GM18861 (cell line): Measurements from ENCODE around the gene TOLLIP.
A peak's percentile ranks its signal among the peaks of the same experiment; 100 is the strongest.

ENCODE experiments used
- ATAC-seq: cut with Tn5 transposase; IDR thresholded peaks from one replicate; pipeline ENCODE4 v1.9.1; 2021; ENCODE audit not compliant: unreplicated experiment

The TOLLIP gene

GRCh38 chr11:1317993-1318392, 8.6 kb upstream of the TOLLIP start:
- no peak for ATAC-seq

- no peak for ATAC-seq
Measured at GRCh38 chr11:1317432-1317831, 8.0 kb upstream of the TOLLIP start.

DNA sequence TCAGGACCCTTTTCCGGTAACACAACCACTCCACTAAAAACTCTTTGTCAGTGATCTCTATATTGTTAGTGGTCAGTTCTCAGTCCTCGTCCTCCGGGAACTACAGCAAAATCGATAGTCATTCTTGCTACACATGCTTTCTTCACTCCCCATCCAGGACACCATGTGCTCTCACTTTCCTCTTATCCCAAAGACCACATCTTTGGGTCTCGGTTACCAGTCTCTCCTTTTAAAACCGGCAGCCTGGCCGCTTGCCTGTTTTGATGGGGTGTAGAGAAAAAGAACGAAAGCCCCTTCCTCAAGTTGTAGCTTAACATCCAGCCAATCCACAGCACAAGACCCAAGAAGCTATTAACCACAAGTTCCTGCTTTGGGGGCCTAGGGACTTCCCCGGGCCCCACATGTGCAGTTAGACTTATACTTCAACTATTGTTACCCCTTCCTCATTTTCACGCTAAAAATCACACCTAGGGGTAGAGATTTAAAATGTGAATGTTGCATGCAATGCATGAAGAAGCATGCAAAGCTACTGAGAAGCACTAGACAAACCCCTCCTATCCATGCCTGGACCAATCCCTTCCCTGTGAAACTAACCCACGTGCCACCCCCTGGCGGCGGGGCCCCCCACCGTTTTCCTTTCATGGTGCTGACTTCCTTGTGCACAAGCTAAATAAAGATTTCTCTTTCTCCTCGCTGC, 1.5 kb upstream of the TOLLIP start:
- no peak for ATAC-seq

GRCh38 chr11:1310318-1310687, 871 bp upstream of the TOLLIP start:
- no peak for ATAC-seq

DNA sequence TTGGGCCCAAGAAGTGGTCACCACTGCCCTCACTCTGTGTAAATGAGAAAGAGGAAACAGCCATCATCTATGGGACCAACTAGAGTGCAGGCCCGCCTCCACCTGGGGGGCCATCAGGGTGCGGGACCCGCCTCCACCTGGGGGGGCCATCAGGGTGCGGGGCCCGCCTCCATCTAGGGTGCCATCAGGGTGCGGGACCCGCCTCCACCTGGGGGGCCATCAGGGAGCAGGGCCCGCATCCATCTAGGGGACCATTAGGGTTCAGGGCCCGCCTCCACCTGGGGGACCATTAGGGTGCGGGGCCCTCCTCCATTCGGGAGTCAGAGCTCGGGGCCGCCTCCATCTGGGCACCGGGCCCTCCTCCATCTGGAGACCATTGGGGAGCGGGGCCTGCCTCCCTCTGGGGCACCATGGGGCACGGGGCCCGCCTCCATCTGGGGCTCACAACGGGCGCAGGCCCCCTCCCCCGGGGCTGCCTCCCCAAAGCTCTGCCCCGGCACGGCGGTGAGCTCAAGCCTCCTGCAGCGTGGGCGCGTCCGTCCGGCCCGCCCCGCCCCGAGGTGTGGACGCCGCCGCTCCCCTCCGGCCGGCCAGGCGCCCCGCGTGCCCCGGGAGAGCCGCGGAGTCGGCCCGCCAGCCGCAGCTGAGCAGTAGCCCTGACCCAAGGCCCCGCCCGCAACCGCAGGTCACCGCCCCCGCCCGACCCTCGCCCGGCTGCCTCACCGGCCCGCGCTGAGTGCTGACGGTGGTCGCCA, 512 bp downstream of the TOLLIP start:
- ATAC-seq: peak; percentile 30

DNA sequence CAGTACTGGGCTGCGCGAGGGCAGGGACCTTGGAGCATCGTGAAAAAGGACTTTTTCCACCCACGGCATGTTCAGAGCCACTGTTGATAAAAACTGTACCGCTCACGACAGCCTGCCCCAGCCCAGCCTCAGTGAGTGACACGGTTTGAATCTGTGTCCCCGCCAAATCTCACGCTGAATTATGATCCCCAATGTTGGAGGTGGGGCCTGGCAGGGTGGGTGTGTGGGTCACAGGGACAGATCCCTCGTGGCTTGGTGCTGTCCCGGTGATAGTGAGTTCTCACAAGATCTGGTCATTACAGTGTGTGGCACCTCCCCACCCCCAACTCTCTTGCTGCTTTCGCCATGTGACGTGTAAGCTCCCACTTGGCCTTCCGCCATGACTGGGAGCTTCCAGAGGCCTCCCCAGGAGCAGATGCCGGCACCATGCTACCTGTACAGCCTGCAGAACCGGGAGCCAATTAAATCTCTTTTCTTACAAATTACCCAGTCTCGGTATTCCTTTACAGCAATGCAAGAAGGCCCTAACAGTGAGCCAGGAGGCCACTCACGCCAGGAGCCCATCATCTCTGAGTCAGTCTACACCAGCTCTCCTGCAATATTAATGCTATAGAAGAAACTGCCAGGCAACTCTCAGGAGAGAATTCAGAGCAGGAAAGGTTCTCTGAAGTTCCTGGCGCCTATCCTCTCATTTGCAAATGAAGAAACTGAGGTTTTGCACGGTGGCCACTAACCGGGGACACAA, 1.3 kb downstream of the TOLLIP start:
- no peak for ATAC-seq

DNA sequence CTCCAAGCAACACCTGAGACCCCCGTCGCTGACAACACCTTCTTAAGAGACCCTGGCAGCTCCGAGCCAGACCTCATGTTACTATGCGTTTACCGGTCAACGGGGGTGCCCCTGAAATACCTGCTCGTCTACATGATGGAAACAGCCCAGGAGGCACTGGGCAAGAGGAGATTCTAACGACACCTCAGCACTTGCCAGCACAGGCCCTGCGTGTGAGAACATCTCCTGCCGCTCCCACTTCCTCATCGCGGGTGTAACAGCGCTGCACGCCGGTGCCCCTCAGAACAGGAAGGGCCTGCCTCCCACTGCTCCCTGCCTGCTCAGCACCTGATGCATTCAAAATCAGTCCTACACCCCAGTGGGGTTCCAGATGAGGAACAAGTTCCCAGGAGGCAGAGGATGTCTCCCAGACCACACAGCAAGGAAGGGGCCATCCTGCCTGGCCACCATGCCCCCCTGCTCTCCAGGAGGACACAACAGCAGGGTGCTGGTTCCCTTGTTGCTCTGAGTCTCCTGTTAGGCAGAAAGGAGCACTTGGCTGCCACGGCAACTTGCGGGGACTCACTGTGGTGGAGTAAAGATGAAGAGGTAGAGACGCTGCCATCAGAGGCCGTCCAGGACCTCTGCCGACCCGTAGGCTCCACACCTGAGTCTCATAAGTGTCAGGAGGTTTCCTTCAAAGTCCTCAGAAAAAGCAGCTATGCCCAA, 2.1 kb downstream of the TOLLIP start:
- ATAC-seq: no peak

- no peak for ATAC-seq
Measured at GRCh38 chr11:1306186-1307162, 3.0 kb downstream of the TOLLIP start.

DNA sequence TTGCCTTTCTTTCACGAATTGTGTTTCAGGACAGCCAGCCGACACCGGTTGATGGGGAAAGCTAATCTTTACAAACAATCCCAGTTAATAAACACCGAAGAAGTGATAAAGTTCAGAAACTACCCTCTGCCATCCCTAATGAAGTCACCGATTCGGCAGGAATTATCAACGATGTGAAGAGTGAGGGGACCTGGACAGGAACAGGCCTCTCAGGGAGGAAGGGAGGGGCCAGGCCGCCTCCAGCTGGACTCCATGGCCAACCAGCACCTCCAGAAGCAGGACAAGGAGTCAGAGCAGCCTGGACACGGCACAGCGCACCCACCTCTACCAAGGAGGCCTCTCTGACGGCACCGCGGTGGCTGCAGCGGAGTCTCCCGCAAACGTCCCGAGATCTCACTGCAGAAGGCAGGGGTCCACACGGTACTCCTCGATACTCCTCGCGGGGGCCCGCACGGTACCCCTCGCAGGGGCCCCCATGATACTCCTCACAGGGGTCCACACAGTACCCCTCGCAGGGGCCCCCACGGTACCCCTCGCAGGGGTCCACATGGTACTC, 3.9 kb downstream of the TOLLIP start:
- no peak for ATAC-seq

DNA sequence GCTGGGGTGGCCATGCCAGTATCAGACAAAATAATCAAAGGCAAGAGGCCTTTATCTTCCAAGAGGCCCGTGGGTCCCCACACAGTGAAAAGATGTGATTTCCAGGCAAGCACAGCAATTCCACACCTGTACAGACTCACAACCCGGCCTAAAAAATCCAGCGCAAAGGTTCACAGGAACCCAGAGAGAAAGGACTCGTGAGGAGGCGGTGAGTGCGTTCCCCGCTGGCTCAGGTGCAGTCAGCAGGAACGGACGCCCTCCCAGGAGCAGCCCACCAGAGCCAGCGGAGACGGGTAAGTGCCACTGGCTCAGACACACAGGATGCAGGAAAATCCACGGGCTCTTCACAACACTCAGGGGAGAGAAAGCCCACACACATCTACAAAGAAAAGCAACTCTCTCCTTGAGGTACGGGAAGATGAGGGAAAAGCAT, 4.4 kb downstream of the TOLLIP start:
- ATAC-seq: no peak

GRCh38 chr11:1304380-1304779, 5.1 kb downstream of the TOLLIP start:
- no peak for ATAC-seq

- ATAC-seq: no peak
Measured at GRCh38 chr11:1303973-1304372, 5.5 kb downstream of the TOLLIP start.

DNA sequence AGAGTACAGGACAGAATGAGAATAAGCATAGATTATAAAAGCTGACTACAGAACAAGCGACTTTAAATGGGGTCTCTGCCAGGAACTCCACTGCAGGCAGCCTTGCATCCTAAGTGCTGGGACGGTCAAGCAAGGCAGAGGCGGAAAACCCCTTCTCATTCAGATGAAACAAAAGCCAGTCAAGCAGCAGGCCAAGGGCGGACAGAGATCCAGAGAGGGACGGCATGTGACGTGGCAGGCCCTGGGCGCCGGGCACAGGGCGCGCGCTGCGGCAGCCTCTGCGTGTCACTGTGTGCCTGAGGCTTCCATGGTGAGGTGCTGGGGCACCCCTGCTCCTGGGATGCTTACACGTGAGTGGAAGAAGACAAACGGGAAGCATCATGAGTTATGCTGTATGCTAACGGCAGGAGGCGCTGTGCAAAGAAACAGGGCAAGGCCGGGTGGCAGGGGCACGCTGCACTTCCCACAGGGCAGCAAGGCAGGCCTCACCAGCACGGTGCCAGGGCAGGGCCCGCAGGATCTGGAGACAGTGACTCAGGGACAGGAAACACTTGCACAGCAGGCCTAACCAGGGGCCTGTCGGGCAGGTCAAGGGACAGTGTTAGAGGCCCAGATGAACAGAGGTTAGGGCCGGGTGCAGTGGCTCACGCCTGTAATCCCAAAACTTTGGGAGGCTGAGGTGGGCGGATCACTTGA, 6.2 kb downstream of the TOLLIP start:
- ATAC-seq: no peak

DNA sequence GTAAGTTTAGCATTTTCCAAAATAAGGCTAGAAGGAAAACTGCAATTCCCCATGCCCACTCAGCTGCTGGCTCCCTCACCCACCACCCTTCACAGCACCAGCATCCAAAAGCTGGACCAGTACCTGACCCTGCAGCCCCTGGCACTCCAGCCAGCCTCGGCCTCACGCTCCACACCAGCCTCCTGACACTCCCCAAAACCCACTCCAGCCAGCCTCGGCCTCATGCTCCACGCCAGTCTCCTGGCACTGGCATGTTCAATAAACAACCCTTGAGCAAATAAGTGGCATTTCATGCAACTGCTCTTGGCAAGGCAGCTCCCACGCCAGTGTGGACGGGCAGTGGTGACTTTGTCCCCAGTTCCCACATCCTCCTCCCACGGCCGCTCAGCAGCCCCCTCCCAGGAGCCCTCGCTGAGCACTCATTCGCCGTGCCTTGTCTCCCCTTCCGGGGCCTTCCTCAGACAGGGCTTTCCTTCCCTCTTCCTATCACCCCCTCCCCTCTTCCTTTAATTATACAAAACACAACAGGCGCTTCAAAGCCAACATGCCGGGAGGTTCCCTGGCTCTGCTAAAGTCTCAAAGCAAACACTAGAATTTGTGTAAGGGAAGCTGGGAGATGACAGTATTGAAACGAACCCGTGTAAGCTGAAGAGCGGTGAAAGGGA, 6.8 kb downstream of the TOLLIP start:
- no peak for ATAC-seq

DNA sequence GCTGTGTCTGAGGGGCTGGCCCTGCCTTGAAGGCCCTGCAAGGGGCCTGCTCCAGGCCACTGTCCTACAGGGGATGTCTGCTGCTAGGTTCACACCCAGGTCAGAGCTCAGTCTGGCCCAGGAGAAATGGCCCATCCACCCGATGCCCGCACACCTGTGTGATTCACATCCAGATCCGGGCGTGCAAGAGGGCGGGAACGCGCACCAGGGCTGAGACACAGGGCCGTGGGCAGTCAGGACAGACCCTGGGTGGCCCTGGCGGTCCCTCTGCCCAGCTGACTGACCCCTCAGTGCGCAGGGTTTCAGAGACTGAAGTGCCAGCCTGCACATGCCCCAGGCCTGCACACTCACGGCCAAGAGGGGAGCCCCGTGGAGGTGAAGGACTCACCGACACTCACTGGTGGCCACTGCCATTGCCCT, 7.4 kb downstream of the TOLLIP start:
- ATAC-seq: no peak

DNA sequence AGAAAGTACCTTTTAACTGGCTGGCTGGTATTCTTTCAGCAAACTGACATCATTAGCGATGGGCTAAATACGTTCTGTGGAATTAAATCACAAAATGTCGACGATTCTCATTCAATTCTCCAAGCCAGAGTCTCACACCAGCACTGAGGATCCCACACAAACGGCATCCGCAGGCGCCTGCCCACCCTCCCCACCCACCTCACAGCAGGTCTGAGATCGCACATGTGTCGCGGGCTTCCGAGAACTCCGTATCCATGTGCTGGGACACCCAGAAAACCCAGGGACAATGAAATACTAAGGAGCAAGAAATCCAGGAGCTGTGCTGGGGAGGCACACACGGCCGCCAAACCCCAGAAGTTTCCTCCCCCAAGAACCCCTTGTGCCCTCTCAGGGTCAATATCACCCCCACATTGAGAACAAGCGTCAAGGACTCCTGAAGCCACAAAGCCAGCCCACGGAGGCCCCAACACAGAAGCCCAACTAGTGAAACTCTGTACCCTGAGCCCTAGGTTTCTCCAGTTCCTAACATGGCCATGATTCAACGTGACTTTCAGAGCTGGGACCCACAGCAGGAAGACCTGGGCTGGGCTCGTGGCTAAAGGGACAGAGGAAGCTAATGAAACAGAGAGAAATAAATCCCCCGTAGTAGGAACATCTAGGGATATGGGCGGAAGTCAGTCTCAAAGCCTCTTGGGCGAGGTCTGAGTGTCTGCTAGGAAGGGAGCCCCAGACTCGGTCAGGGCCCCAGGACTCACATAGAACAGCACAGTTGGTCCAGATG, 8.0 kb downstream of the TOLLIP start:
- no peak for ATAC-seq

DNA sequence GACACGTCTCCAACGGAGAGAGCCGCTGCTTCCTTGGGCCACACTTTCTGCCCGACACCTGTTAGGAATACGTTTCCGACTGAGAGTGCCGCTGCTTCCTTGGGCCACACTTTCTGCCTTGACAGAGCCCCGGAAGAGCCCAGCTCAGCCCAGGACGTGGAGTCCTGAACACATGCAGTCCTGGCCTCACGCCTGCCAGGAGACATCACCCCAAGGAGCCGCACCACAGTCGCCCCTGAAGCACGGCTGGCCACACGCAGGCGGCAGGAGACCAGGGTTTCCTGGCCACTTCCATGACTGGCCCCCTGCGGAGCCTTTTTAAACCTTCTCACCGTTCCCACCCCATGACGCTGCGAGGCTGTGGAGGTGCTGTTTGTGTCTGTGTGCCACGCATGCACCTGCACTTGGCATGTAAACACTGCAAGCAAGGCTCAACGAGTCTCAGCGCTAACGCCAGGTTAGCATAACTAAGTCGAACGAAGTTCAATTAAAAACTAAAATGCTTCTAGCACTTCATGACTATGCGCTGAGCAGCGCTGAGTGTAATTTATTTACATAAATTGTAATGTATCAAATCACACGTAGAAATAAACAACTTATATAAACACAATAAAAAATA, 8.8 kb downstream of the TOLLIP start:
- no peak for ATAC-seq

- ATAC-seq: no peak
Measured at GRCh38 chr11:1300121-1300520, 9.3 kb downstream of the TOLLIP start.
